NCI-H2081 treated with DMSO at 0.1 percent for 48 hours (cell line): ENCODE measurements around the gene HEPN1.
"Not testable (repeated sequence)": the region's sequence is repeated elsewhere in the genome, so short reads cannot be mapped to it uniquely, and the experiment has no call there.

Experiments
- DNase-seq: peaks from one replicate; lab custom pipeline; 2025; lab: John Stamatoyannopoulos, UW

HEPN1 gene

DNA sequence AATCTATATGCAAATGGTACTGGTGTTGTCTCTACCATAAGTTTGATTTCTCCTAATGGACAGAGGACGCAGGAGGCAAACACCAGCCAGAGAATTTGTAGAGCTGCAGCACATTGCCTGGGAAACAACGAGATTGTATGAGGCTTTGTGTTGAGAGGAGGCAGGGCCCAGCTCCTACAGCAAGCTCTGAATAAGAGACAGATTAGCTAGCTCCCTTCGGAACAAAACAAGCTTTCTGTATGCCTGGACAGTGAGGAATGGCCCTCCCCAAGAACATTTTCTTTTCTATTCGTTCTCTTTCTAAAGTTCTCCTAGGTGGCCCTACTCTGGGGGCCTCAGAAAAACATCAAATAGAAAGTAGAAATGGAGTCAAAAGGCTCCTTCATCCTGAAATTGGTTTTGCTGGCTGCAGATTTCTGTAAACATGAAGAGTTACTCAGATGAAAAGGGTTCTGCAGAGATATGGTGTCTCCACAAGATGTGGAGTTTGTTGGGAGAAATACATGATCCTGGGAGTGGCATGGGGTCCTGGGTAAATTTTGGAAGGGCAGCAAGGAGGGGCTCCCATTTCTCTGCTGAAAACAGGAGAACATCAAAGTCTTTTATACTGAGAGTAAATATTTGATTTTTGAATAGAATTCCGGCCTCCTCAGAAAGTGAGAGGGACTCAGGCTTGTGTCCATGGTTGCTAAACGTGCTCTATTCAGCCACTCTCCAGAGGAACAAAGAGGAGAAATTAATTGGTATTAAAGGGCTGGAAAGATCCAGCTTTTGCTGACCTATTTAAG lies 23.6 kb downstream of the HEPN1 start:
- no peak for DNase-seq

DNA sequence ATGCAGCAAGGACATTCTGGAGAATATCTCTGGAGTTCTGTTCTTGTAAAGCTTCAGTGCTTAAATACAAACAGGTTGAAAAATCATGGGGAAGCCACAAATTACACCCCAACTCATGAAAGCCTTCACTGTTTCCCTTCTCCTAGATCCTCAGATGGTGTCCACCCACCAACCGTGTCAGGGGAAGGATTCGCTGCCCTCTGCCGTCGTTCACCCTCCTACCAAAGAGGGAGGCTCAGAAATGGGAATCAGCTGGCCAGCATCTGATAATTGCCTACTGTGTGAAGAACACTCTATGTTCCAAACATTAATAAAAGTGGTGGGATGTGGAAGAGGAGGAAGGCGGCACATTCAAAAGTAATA lies 24.2 kb downstream of the HEPN1 start:
- DNase-seq = no peak

DNA sequence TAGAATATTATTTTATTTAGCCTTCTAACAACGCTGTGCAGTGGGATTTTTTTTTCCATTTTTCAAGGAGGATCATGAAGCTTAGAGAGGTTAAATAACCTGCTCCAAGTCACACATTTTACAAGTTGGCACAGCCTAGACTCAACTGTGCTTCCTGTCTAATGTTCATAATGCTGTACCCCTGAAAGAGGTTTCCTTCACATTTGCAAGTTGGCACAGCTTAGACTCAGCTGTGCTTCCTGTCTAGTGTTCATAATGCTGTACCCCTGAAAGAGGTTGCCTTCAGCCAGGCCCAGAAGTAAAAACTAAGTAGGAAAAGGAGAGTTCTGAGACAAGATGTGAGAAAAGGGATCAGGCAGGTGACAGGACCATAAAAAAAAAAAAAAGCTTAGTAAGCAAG lies 24.7 kb downstream of the HEPN1 start:
- no peak for DNase-seq

DNA sequence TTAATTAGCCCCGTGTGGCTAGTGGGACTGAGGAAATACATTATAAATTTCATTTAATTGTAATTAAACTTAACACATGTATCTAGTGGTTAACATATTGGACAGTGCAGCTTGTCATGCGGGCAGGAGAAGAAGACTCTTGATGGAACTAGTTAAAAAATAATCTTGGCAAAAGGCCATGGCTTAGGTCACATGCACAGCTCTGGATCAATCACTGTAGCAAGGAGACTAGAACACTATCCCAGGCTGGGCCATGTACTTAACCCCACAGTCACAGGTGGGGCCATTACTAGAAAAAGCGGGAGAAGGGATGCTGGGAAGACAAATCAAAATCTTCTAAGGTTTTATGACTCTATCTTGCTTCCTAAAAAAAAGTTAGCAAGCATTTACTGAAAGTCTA lies 25.5 kb downstream of the HEPN1 start:
- DNase-seq = no peak

DNA sequence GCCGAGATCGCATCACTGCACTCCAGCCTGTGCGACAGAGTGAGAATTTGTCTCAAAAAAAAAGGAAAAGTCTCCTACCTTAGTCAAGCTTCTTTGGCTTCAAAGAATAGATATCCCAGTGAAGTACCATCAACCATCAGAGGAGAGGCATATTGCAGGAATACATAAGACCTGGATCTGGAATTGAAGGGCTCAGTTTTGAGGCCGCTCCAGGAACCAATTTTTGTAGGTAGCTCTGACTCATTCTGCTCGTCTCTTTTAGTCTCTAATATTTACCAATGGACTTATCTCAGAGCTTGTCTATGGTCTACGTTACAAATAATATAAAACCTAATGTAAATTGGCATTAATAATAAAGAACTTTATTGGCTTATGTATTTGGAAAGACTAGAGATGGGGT lies 26.8 kb downstream of the HEPN1 start:
- no peak for DNase-seq

DNA sequence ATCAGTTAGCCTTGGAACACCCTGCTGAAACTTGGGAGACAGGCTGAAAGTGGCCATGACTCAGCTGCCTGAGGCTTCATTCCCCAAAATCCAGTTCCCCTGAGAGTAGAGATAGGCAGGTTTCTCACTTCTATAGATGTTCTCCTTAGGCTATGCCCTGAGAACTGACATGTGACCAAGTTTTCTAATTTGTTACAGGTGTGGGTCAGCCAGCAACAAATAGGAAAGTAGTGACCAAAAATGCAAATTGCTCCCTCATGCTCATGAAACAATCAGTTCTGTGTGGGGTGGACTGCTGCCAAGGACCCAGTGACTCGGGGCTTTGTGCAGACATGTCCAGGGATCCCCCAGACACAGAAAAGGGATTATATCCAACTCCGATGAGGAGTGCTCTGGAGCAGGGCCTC lies 27.7 kb downstream of the HEPN1 start:
- DNase-seq = no peak

DNA sequence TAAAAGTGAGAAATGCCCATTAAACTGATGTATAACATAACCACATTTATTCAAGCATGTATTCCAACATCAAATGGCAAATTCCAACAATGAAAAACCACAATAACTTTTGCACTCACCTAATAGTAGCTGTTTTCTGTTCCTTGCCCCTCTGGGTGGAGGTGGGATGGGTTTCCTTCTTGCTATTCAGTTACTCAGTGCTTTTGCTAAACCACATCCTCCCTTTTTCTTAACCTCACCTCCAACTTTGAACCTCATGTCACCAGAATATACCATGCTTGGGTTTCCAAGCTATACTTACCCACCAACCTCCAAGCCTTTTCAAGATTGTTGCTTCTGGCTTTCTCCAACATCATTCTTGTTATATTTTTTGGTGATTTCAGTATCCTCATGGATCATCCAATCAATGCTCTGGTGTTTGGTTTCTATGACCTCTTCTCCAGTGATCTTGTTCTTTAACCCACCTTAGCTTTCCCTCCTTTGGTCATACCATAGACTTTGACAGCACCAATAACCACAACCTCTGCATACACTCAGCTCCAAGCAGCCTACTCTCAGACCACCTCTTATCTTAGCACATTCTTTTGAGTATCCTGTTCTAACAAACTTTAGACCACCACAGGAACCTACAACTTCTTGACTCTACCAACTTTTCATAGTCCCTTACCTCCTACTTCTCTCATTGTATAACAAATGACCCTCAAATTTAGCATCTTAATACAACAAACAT lies 31.7 kb downstream of the HEPN1 start:
- no peak for DNase-seq

DNA sequence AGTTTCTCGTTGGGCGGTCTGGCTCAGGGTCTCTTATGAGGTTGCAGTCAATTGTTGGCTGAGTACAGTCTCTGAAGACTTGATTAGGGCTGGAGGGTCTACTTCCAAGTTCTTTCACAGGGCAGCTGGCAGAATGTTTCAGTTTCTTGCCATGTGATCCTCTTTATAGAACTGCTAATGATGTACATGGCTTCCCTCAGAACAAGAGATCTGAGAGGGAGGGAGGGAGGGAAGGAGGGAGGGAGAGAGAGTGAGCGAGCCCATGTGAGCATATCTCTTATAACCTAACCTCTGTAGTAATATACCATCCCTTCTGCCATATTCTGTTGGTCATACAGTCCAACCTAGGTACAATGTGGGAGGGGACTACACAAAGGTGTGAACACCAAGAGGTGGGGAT lies 32.3 kb downstream of the HEPN1 start:
- DNase-seq = no peak

DNA sequence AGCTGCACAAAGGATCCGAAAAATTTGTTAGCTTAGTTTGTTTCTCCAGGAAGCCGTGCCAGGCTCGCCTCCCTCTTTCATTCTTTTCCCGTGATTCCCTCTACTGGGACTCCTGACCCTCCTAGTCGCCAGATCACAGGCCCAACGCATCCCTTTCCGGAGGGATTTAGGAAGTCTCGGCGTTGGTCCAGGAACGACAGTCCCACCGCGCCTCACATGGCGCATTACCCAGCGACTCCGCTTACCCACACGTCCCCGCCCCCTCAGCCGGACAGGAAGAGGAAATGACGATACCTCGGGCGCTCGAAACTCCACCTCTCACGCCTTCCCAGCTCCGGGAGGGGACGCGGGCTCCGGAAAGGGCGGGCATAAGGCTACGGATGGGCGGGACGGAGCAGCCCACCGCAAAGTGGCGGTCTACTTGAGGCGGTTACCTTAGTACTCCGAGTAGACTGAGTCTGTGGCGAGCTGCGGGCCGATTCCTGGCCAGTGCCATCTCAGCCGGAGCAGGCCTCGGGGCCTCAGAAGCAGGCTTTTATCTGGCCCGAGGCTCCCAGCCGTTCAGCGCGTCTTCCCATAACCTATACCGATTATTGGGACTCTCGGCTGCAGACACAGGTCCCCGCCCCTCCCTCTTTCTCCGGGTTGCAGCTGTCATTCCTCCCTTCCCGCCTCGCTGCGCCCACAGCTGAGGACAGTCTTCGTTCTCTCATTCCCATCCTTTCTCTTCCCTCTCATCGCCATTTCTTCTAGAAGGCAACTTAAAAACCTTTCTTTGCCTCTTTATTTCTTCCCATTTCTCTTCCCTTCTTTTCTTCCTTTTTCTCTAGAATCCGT lies 34.9 kb downstream of the HEPN1 start, which contains the start of gene CCDC15:
TSS of gene CCDC15 (plus strand) at position 450 of the 837 bp plus-strand sequence. CDS start 531 bp downstream, outside the sequence.
- DNase-seq = peak; percentile 86

DNA sequence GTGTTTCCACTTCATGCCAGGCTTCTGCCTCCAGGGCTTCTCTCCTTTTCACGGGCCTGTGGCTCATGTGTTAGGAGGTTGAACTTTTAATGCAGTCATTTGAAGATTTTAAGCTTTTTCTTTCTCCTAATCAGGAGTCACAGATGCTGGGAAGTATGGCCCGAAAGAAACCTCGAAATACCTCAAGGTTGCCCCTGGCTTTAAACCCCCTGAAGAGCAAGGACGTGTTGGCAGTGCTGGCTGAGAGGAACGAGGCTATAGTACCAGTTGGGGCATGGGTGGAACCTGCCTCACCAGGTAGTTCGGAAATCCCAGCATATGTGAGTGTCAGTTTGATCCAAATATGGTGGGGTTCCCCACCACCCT lies 35.5 kb downstream of the HEPN1 start:
- no peak for DNase-seq

DNA sequence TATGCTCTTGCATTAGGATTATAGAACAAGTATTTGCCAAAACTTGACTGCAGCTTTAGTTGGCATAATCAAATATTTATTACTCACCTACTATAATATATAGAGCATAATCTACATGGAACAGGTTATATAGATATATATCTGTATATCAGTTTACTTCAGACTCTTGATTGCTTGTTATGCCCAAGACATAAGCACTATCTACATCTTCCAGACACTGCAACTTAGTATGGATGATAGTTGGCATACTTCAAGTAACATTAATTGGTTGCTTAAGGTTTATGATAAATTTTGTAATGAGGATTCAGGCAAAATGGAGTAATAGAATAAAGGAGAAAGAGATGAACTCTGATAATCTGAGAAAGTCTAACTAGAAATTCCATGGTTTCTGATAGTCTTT lies 36.0 kb downstream of the HEPN1 start:
- DNase-seq = no peak

DNA sequence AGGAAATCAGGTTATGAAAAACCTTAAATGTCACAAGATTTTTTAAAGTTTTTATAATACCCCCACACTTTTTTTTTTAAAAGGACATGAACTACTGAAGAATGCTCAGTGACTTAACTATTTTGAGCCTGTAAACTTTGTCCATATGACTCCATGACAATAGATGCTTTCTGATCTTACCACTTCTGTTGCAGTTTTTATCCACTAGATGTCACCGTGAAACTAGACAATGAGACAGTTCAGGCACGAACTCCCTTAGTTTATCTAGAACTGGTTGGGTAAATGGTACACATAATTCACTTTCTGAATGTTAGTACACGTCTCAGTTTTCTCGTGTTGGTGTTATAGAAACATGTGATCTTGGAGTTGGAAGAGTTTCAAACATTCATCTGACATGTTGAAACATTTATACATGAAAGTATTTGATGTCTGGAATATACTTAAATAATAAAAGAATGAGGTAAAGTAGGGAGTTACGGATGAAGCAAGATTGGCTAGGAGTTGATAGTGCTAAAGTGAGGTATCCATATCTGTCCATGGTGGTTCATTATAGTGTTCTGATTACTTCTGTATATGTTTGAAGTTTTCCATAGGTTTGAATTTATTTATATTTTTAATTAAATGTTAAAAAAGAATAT lies 43.0 kb downstream of the HEPN1 start:
- DNase-seq = peak; percentile 24

DNA sequence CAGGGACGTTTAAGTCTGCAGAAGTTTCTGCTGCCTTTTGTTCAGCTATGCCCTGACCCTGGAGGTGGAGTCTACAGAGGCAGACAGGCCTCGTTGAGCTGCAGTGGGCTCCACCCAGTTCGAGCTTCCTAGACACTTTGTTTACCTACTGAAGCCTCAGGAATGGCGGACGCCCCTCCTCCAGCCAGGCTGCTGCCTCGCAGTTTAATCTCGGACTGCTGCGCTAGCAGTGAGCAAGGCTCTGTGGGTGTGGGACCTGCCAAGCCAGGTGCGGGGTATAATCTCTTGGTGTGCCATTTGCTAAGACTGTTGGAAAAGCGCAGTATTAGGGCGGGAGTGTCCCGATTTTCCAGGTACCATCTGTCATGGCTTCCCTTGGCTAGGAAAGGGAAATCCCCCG lies 49.1 kb downstream of the HEPN1 start:
- not testable (repeated sequence) for DNase-seq
